SK-N-SH (cell line): ENCODE data around the gene ZC3H18. TPM values are rescaled to one million over a fixed set of nuclear protein-coding genes. Genes with fewer than 3 reads are reported as not detected.

Experiments
- CTCF ChIA-PET: fragments of 300-600, 350-600 bp; formaldehyde crosslinking; extraction: SDS; loops from one replicate; lab custom pipeline; 2021; lab: Yijun Ruan, JAX
- POLR2A ChIA-PET: fragments of 350-600 bp; sonication (Branson Sonifier 250); formaldehyde crosslinking; extraction: SDS; loops from one replicate; lab custom pipeline; 2020; ENCODE audit warnings: antibody characterized with exemption, inconsistent platforms; lab: Yijun Ruan, JAX
- DNase-seq: peaks from one replicate; pipeline ENCODE4 v3.0.0; 2012
- H2AFZ ChIP-seq: fragments of 200-600 bp; sonication (generic); 2 replicates; pipeline ENCODE4 v1.8.1; 2016; ENCODE audit warnings: antibody characterized with exemption, mild to moderate bottlenecking, low read depth
- H3F3A ChIP-seq: fragments of 200-600 bp; sonication (generic); replicated peaks from 2 replicates; pipeline ENCODE3; 2016; ENCODE audit warnings: antibody characterized with exemption, mild to moderate bottlenecking; ENCODE audit not compliant: insufficient read depth
- H3K27ac ChIP-seq, 2 experiments: fragments of 200-500 bp in 1 of 2; fragments of 200-600 bp in 1 of 2; sonication (Bioruptor generic) in 1 of 2; sonication (generic), shearing (Covaris generic) in 1 of 2; 2 replicates each; pipeline versions ENCODE4 v1.5.1 to v1.6.1; 2014 to 2016; ENCODE audit warnings: low read depth in 2 of 2, inconsistent platforms in 1 of 2, low read length in 1 of 2, mild to moderate bottlenecking in 1 of 2, mixed read lengths in 1 of 2
- H3K27me3 ChIP-seq: fragments of 200-600 bp; sonication (generic), shearing (Covaris generic); 2 replicates; pipeline ENCODE4 v1.6.1; 2016; ENCODE audit warnings: mixed run types; ENCODE audit not compliant: insufficient read depth
- H3K36me3 ChIP-seq, 2 experiments: fragments of 200-500 bp in 1 of 2; fragments of 200-600 bp in 1 of 2; sonication (Bioruptor generic) in 1 of 2; sonication (generic) in 1 of 2; replicated peaks in 1 of 2; 2 replicates each; pipeline versions ENCODE3 to v1.5.1; 2014 to 2016; ENCODE audit warnings: low read length in 1 of 2, mild to moderate bottlenecking in 1 of 2; ENCODE audit not compliant: insufficient read depth in 2 of 2, control insufficient read depth in 1 of 2
- H3K4me1 ChIP-seq, 2 experiments: fragments of 200-500 bp in 1 of 2; fragments of 200-600 bp in 1 of 2; sonication (Bioruptor generic) in 1 of 2; sonication (generic), shearing (Covaris generic) in 1 of 2; 2 replicates each; pipeline versions ENCODE4 v1.5.1 to v1.6.1; 2014 to 2016; ENCODE audit warnings: low read depth in 1 of 2, low read length in 1 of 2, mixed run types in 1 of 2; ENCODE audit not compliant: insufficient read depth in 2 of 2, control insufficient read depth in 1 of 2
- H3K4me2 ChIP-seq: fragments of 200-600 bp; sonication (generic), shearing (Covaris generic); 2 replicates; pipeline ENCODE4 v1.6.1; 2017; ENCODE audit warnings: mixed run types
- H3K4me3 ChIP-seq, 2 experiments: fragments of 200-500 bp in 1 of 2; fragments of 200-600 bp in 1 of 2; sonication (Bioruptor generic) in 1 of 2; sonication (generic), shearing (Covaris generic) in 1 of 2; 2 replicates each; pipeline versions ENCODE4 v1.5.1 to v1.8.1; 2014 to 2016; ENCODE audit warnings: low read depth in 2 of 2, inconsistent platforms in 1 of 2, low read length in 1 of 2, mild to moderate bottlenecking in 1 of 2, mixed read lengths in 1 of 2, moderate library complexity in 1 of 2
- H3K79me2 ChIP-seq: fragments of 200-600 bp; sonication (generic); 2 replicates; pipeline ENCODE4 v1.8.1; 2017; ENCODE audit warnings: mild to moderate bottlenecking; ENCODE audit not compliant: insufficient read depth
- H3K9ac ChIP-seq: fragments of 200-600 bp; sonication (generic); 2 replicates; pipeline ENCODE4 v1.6.1; 2017; ENCODE audit warnings: mixed run types
- H3K9me2 ChIP-seq: fragments of 200-600 bp; sonication (generic); 2 replicates; pipeline ENCODE4 v1.6.1; 2017; ENCODE audit warnings: mixed run types
- H3K9me3 ChIP-seq: fragments of 200-600 bp; sonication (generic); 2 replicates; pipeline ENCODE4 v1.6.1; 2017; ENCODE audit warnings: mixed run types, mild to moderate bottlenecking, moderate library complexity
- H4K20me1 ChIP-seq: fragments of 200-600 bp; sonication (generic); 2 replicates; pipeline ENCODE4 v1.6.1; 2017; ENCODE audit warnings: mild to moderate bottlenecking, mixed run types; ENCODE audit not compliant: insufficient read depth
- CTCF ChIP-seq: fragments of 200-600 bp; sonication (generic); IDR thresholded peaks from 2 replicates; pipeline ENCODE4 v1.6.1; 2017; ENCODE audit warnings: antibody characterized with exemption, mild to moderate bottlenecking, moderate library complexity
- EZH2phosphoT487 ChIP-seq: fragments of 200-600 bp; sonication (generic); IDR thresholded peaks from 2 replicates; pipeline ENCODE4 v1.6.1; 2017; ENCODE audit warnings: low read depth, mixed run types, mild to moderate bottlenecking, antibody characterized with exemption, moderate library complexity, borderline replicate concordance
- MAX ChIP-seq: IDR thresholded peaks from 2 replicates; pipeline ENCODE4 v1.4.0; 2012; ENCODE audit warnings: low read depth
- MXI1 ChIP-seq: IDR thresholded peaks from 2 replicates; pipeline ENCODE4 v1.6.1; 2012; ENCODE audit warnings: mild to moderate bottlenecking, low read depth, low read length, improper control_type of control experiment
- REST ChIP-seq: IDR thresholded peaks from 2 replicates; pipeline ENCODE4 v1.6.1; 2012; ENCODE audit warnings: mild to moderate bottlenecking, low read depth, low read length, moderate library complexity
- RFX5 ChIP-seq: IDR thresholded peaks from 2 replicates; pipeline ENCODE4 v1.6.1; 2012; ENCODE audit warnings: mild to moderate bottlenecking, improper control_type of control experiment, low read length
- TEAD4 ChIP-seq: IDR thresholded peaks from 2 replicates; pipeline ENCODE4 v1.4.0; 2012; ENCODE audit warnings: mild to moderate bottlenecking, borderline replicate concordance; ENCODE audit not compliant: insufficient read depth
- WGBS: methylation state at CpG from one replicate; pipeline ENCODE4 v1.1.6; 2017; ENCODE audit warnings: low lambda C conversion rate; 5-methylcytosine and 5-hydroxymethylcytosine counted together
- polyA plus RNA-seq, 3 experiments: library from polyadenylated mRNA; depleted of rRNA; stranded (reverse); fragments of >200 nt; gene quantifications; 2 replicates each; pipeline ENCODE4 v1.2.3, GENCODE V29; 2012

Gene ZC3H18
- polyA plus RNA-seq, 1 of the 3 experiments (the other 2 are of a cell fraction) = 32.7 TPM

- no peaks in the 10 kb centered on the region for H3K27me3 ChIP-seq
- no peak overlapping the region for H3K27ac ChIP-seq
- WGBS = 92% methylated on average over 19 of the region's 20 CpGs
- H3K4me1 ChIP-seq = no peaks in the 10 kb centered on the region
- no peak overlapping the region for H3K4me3 ChIP-seq
- H3K36me3 ChIP-seq = peaks cover 0 to 31% of the 10 kb centered on the region in 2 experiments
- H3K4me2 ChIP-seq = no peak overlapping the region
- no peak overlapping the region for H2AFZ ChIP-seq
- no peaks in the 10 kb centered on the region for H3K9me3 ChIP-seq
- TF ChIP-seq MXI1 (no peak), MAX (no peak), EZH2phosphoT487 (no peak), CTCF (no peak), REST (no peak), RFX5 (no peak), TEAD4 (no peak)
- peaks cover 13% of the 10 kb centered on the region for H4K20me1 ChIP-seq
- H3F3A ChIP-seq = no peaks in the 10 kb centered on the region
- ChIA-PET CTCF (interaction anchor here (1.6 kb wide), 1 partner anchor 9 kb away, joined by 7 read pairs; no protein-coding TSS in a partner anchor), POLR2A (interaction anchor here (0.6 kb wide), 1 partner anchor 633 kb away, joined by 3 read pairs; no protein-coding TSS in a partner anchor)
- no peak overlapping the region for H3K9ac ChIP-seq
- H3K9me2 ChIP-seq = no peaks in the 10 kb centered on the region
- no peak for DNase-seq
- H3K79me2 ChIP-seq = peaks cover 20% of the 10 kb centered on the region; the same call in 1 of the 2 replicates
These were observed 48.2 kb downstream of the ZC3H18 start for GRCh38 chr16:88618182-88618955.
